GM12891 (cell line): ENCODE data around the gene FMO4.
"Not testable (repeated sequence)": the region's sequence is repeated elsewhere in the genome, so short reads cannot be mapped to it uniquely, and the experiment has no call there.

ENCODE experiments used
- PAX5 ChIP-seq: IDR thresholded peaks from 2 replicates; pipeline ENCODE4 v1.6.1; 2011; ENCODE audit warnings: low read length, moderate library complexity, mild to moderate bottlenecking; ENCODE audit not compliant: insufficient read depth, severe bottlenecking
- POLR2A ChIP-seq: IDR thresholded peaks from 2 replicates; pipeline ENCODE4 v1.6.1; 2011; ENCODE audit warnings: low read depth, low read length, control low read depth
- POLR2AphosphoS5 ChIP-seq: IDR thresholded peaks from 2 replicates; pipeline ENCODE4 v1.6.1; 2011; ENCODE audit warnings: low read depth, low read length, control low read depth
- POU2F2 ChIP-seq: IDR thresholded peaks from 2 replicates; pipeline ENCODE4 v1.6.1; 2011; ENCODE audit warnings: low read depth, mild to moderate bottlenecking, control low read depth, low read length, moderate library complexity
- TAF1 ChIP-seq: IDR thresholded peaks from 2 replicates; pipeline ENCODE4 v1.6.1; 2011; ENCODE audit warnings: low read depth, low read length, control low read depth

GRCh38 chr1:171339345-171339744 lies 25.4 kb downstream of the FMO4 start:
- TF ChIP-seq POLR2A, PAX5, POU2F2, TAF1, POLR2AphosphoS5: not testable (repeated sequence)
